SK-N-MC (cell line): ENCODE measurements around the gene GDPD5.

Experiments
- EZH2 ChIP-seq: fragments of 200-600 bp; sonication (generic); IDR thresholded peaks from one replicate; pipeline ENCODE4 v1.6.1; 2017; ENCODE audit warnings: antibody characterized with exemption
- FOXP2 ChIP-seq: optimal IDR thresholded peaks from 2 replicates; pipeline ENCODE3; 2011; ENCODE audit warnings: mild to moderate bottlenecking, moderate library complexity; ENCODE audit not compliant: insufficient read depth; ENCODE audit errors: extremely low read length, control extremely low read depth
- POLR2AphosphoS5 ChIP-seq: IDR thresholded peaks from 2 replicates; pipeline ENCODE4 v1.6.1; 2012; ENCODE audit warnings: mild to moderate bottlenecking, low read depth, low read length, borderline replicate concordance

- TF ChIP-seq EZH2 (no peak), POLR2AphosphoS5 (no peak), FOXP2 (no peak)
These were observed 99.0 kb downstream of the GDPD5 start for GRCh38 chr11:75426720-75427086.
